Mesothelial cell of epicardium (in vitro differentiated cells): ENCODE data around the gene PSMG1. TPM values are rescaled to one million over a fixed set of nuclear protein-coding genes. Genes with fewer than 3 reads are reported as not detected.
"Not testable (repeated sequence)": the region's sequence is repeated elsewhere in the genome, so short reads cannot be mapped to it uniquely, and the experiment has no call there.

Experiments
- DNase-seq, 2 experiments: peaks; one replicate each; pipeline ENCODE4 v3.0.0; 2021; ENCODE audit warnings: low spot score in 2 of 2; ENCODE audit not compliant: unreplicated experiment in 2 of 2
- H3K27ac Mint-ChIP-seq: 2 replicates; pipeline ENCODE4 v1.8.0; 2021; ENCODE audit warnings: mixed read lengths
- H3K27me3 Mint-ChIP-seq: 2 replicates; pipeline ENCODE4 v1.8.0; 2021; ENCODE audit warnings: low read depth, mixed read lengths
- H3K36me3 Mint-ChIP-seq: 2 replicates; pipeline ENCODE4 v1.8.0; 2021; ENCODE audit warnings: mixed read lengths
- H3K4me1 Mint-ChIP-seq: 2 replicates; pipeline ENCODE4 v1.8.0; 2021; ENCODE audit warnings: mixed read lengths
- H3K4me3 Mint-ChIP-seq: 2 replicates; pipeline ENCODE4 v1.8.0; 2021; ENCODE audit warnings: mild to moderate bottlenecking, moderate library complexity, mixed read lengths
- H3K9me3 Mint-ChIP-seq: 2 replicates; pipeline ENCODE4 v1.8.0; 2021; ENCODE audit warnings: mixed read lengths
- CTCF ChIP-seq: fragments of 200-600 bp; sonication (generic); IDR thresholded peaks from one replicate; pipeline ENCODE4 v1.5.0; 2021; ENCODE audit warnings: antibody characterized with exemption; ENCODE audit not compliant: unreplicated experiment
- total RNA-seq: library from RNA; stranded (reverse); gene quantifications from 3 replicates; pipeline ENCODE4 v1.2.1, GENCODE V29; 2021

The PSMG1 gene
- total RNA-seq, 1 donor from 2014 or later, result 34.5 TPM

- TF ChIP-seq CTCF, result no peak
- Mint-ChIP-seq H3K27me3 (no peaks in the 10 kb centered on the region), H3K9me3 (peaks cover 21% of the 10 kb centered on the region), H3K4me1 (peaks cover 4% of the 10 kb centered on the region), H3K36me3 (peaks cover 4% of the 10 kb centered on the region), H3K27ac (peak overlapping the region; percentile 1), H3K4me3 (no peak overlapping the region)
- no peak for DNase-seq
Observed at GRCh38 chr21:39161064-39161463, 22.2 kb downstream of the PSMG1 start.

DNA sequence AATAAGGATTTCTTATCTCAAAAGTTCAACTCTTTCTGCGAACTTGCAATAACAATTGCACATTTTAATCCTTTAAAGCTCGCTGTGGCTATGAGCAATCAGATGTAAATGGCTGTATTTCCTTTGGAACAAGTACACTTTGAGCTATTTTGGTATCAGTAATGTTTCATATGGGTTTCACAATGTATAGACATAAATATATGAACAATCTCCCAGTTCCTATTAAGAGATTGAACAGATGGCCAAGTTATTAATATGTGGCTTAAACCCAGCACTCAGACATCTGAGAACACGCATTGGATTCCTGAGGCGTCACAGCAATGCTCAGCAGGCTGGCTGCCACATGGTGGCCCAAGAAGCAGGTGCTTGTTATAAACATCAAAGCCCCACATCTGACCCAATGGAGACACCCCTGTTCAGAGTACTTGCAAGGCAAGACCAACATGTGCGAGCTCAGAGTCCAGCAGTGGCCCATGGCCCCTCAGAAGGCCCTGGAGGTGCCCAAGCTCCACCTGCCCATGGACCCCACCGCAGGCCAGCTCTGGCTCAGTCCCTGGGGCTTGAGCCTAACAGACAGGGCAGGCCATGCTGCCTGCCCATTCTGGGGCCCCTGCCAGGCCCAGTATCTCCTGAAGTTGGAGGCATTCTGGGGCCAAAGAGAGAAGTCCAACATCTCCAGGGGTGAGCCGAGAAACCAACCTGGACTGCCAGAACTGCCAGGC, 23.7 kb downstream of the PSMG1 start:
- Mint-ChIP-seq H3K27ac (no peak overlapping the region), H3K4me1 (peaks cover 4% of the 10 kb centered on the region)

DNA sequence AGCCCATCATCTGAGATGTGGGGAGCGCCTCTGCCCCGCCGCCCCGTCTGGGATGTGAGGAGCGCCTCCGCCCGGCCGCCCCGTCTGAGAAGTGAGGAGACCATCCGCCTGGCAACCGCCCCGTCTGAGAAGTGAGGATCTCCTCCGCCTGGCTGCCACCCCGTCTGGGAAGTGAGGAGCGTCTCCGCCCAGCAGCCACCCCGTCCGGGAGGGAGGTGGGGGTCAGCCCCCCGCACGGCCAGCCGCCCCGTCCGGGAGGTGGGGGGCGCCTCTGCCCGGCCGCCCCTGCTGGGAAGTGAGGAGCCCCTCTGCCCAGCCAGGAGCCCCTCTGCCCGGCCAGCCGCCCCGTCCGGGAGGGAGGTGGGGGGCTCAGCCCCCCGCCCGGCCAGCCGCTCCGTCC, 26.0 kb downstream of the PSMG1 start:
- not testable (repeated sequence) for H3K36me3 Mint-ChIP-seq, H3K4me3 Mint-ChIP-seq, H3K4me1 Mint-ChIP-seq, H3K9me3 Mint-ChIP-seq, H3K27ac Mint-ChIP-seq, DNase-seq, H3K27me3 Mint-ChIP-seq

More for the DNA sequence above, 23.7 kb downstream of the PSMG1 start:
- no peak overlapping the region for H3K4me3 Mint-ChIP-seq
- H3K36me3 Mint-ChIP-seq, result no peaks in the 10 kb centered on the region
- H3K27me3 Mint-ChIP-seq, result no peaks in the 10 kb centered on the region
- H3K9me3 Mint-ChIP-seq, result peaks cover 9% of the 10 kb centered on the region
- no peak for DNase-seq
- TF ChIP-seq CTCF, result no peak

GRCh38 chr21:39156024-39156423, 27.2 kb downstream of the PSMG1 start:
- H3K27ac Mint-ChIP-seq, result no peak overlapping the region
- no peak for DNase-seq
- no peaks in the 10 kb centered on the region for H3K4me1 Mint-ChIP-seq
- H3K27me3 Mint-ChIP-seq, result no peaks in the 10 kb centered on the region
- no peak for TF ChIP-seq CTCF
- H3K36me3 Mint-ChIP-seq, result no peaks in the 10 kb centered on the region
- peaks cover 3% of the 10 kb centered on the region for H3K9me3 Mint-ChIP-seq
- no peak overlapping the region for H3K4me3 Mint-ChIP-seq

DNA sequence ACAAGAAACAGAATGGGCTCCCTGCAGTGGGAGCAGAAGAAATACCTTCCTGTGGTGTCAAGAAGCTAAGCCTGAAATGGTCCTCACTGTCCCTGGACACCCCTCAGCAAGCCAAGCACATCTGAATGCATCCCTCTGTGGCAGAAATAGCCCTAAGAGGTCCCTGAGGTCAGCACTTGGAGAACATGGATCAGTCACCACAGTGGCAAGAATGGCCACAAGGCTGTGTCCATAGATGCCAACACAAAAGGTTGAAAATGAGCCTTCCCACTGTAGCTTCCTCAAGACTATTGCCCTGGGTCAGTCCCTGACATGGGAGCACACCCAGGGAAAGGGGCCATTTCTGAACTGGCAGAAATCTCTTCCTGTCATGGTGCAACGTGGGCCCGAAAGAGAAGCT, 27.7 kb downstream of the PSMG1 start:
- no peak for DNase-seq
- TF ChIP-seq CTCF, result no peak
- no peaks in the 10 kb centered on the region for H3K4me1 Mint-ChIP-seq
- H3K9me3 Mint-ChIP-seq, result peaks cover 3% of the 10 kb centered on the region
- H3K36me3 Mint-ChIP-seq, result no peaks in the 10 kb centered on the region
- H3K4me3 Mint-ChIP-seq, result no peak overlapping the region
- no peaks in the 10 kb centered on the region for H3K27me3 Mint-ChIP-seq
- no peak overlapping the region for H3K27ac Mint-ChIP-seq

DNA sequence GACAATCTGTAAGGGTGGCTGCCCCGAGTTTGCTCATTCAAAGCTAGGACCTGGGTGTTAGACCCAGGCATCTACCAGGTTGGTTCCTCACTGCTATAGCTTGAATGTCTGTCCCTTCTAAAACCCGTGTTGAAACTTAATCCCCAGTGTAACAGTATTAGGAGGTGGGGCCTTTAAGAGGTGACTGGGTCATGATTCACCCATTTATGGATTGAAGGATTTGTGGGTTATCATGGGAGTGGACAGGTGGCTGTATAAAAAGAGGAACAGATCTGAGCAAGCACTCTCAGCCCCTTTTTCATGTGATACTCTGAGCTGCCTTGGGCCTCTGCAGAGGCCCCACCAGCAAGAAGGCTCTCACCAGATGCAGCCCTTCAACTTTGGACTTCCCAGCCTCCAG, 29.4 kb downstream of the PSMG1 start:
- Mint-ChIP-seq H3K27me3 (no peaks in the 10 kb centered on the region), H3K9me3 (peaks cover 9% of the 10 kb centered on the region), H3K4me3 (no peak overlapping the region), H3K4me1 (no peaks in the 10 kb centered on the region), H3K27ac (no peak overlapping the region), H3K36me3 (no peaks in the 10 kb centered on the region)
- no peak for TF ChIP-seq CTCF
- DNase-seq, result no peak
